GM23338 (cell line): ENCODE measurements around the gene MAS1L. TPM values are rescaled to one million over a fixed set of nuclear protein-coding genes. Genes with fewer than 3 reads are reported as not detected.

Source experiments
- ATAC-seq: fragments of 200-7000 bp; cut with Tn5 transposase; 3 replicates; pipeline ENCODE4 v1.9.1; 2020
- DNase-seq: peaks from one replicate; pipeline ENCODE4 v3.0.0-alpha.2; 2015; ENCODE audit warnings: low spot score
- H2AFZ ChIP-seq: fragments of 200-600 bp; sonication (generic); 2 replicates; pipeline ENCODE4 v1.8.0; 2016; ENCODE audit warnings: antibody characterized with exemption, mild to moderate bottlenecking, moderate library complexity
- H3F3A ChIP-seq: fragments of 200-600 bp; sonication (generic); replicated peaks from 2 replicates; pipeline ENCODE4 v1.8.0; 2017; ENCODE audit warnings: antibody characterized with exemption, mixed run types, low read depth
- H3K27ac ChIP-seq: fragments of 200-600 bp; sonication (generic); 2 replicates; pipeline ENCODE4 v1.6.1; 2016; ENCODE audit warnings: low read depth
- H3K27me3 ChIP-seq: fragments of 200-600 bp; sonication (generic); 2 replicates; pipeline ENCODE4 v1.8.0; 2016; ENCODE audit warnings: mild to moderate bottlenecking, mixed run types, moderate library complexity; ENCODE audit not compliant: insufficient read depth
- H3K36me3 ChIP-seq: fragments of 200-600 bp; sonication (generic); 2 replicates; pipeline ENCODE4 v1.8.0; 2016; ENCODE audit warnings: mild to moderate bottlenecking; ENCODE audit not compliant: insufficient read depth
- H3K4me1 ChIP-seq: fragments of 200-600 bp; sonication (generic); 2 replicates; pipeline ENCODE4 v1.8.0; 2016; ENCODE audit warnings: mild to moderate bottlenecking, moderate library complexity; ENCODE audit not compliant: insufficient read depth
- H3K4me2 ChIP-seq: fragments of 200-600 bp; sonication (generic); 2 replicates; pipeline ENCODE4 v1.7.1; 2017; ENCODE audit warnings: mixed run types
- H3K4me3 ChIP-seq: fragments of 200-600 bp; sonication (generic); 2 replicates; pipeline ENCODE4 v1.6.1; 2016; ENCODE audit warnings: mixed run types
- H3K79me2 ChIP-seq: fragments of 200-600 bp; sonication (generic); replicated peaks from 2 replicates; pipeline ENCODE4 v1.8.0; 2017; ENCODE audit warnings: mild to moderate bottlenecking; ENCODE audit not compliant: insufficient read depth
- H3K9me2 ChIP-seq: fragments of 200-600 bp; sonication (generic); 2 replicates; pipeline ENCODE4 v1.8.0; 2017; ENCODE audit not compliant: insufficient read depth
- H4K20me1 ChIP-seq: fragments of 200-600 bp; sonication (generic); replicated peaks from 2 replicates; pipeline ENCODE4 v1.8.0; 2017; ENCODE audit warnings: mild to moderate bottlenecking; ENCODE audit not compliant: insufficient read depth
- H3K27ac Mint-ChIP-seq: 2 replicates; pipeline ENCODE4 v1.8.0; 2020; ENCODE audit warnings: inconsistent platforms, mild to moderate bottlenecking, moderate library complexity, mixed read lengths
- H3K27me3 Mint-ChIP-seq: 3 replicates; pipeline ENCODE4 v1.8.0; 2022; ENCODE audit warnings: low read depth, mild to moderate bottlenecking, moderate library complexity, mixed read lengths, inconsistent platforms; ENCODE audit not compliant: insufficient read depth, poor library complexity
- H3K36me3 Mint-ChIP-seq: 3 replicates; pipeline ENCODE4 v1.8.0; 2021; ENCODE audit warnings: low read depth, mild to moderate bottlenecking, inconsistent platforms, moderate library complexity, mixed read lengths
- H3K4me1 Mint-ChIP-seq: 3 replicates; pipeline ENCODE4 v1.8.0; 2020; ENCODE audit warnings: mild to moderate bottlenecking, inconsistent platforms, mixed read lengths
- H3K4me3 Mint-ChIP-seq: 3 replicates; pipeline ENCODE4 v1.8.0; 2021; ENCODE audit warnings: moderate library complexity, mild to moderate bottlenecking, inconsistent platforms, mixed read lengths
- H3K9me3 Mint-ChIP-seq: 3 replicates; pipeline ENCODE4 v1.8.0; 2020; ENCODE audit warnings: moderate library complexity, mild to moderate bottlenecking, inconsistent platforms, mixed read lengths
- CREB1 ChIP-seq: fragments of 250-450 bp; sonication (Bioruptor Pico); IDR thresholded peaks from 2 replicates; pipeline ENCODE4 v1.5.0; 2020; ENCODE audit warnings: low read depth, mild to moderate bottlenecking, moderate library complexity
- EZH2 ChIP-seq: fragments of 200-600 bp; sonication (generic); IDR thresholded peaks from one replicate; pipeline ENCODE4 v1.8.0; 2017; ENCODE audit warnings: antibody characterized with exemption, mild to moderate bottlenecking, low read depth; ENCODE audit not compliant: unreplicated experiment
- EZH2phosphoT487 ChIP-seq: fragments of 200-600 bp; sonication (generic); IDR thresholded peaks from one replicate; pipeline ENCODE4 v1.8.1; 2018; ENCODE audit warnings: antibody characterized with exemption; ENCODE audit not compliant: unreplicated experiment
- JUNB ChIP-seq: IDR thresholded peaks from one replicate; pipeline ENCODE4 v1.6.1; 2016; ENCODE audit warnings: antibody characterized with exemption; ENCODE audit not compliant: unreplicated experiment
- NANOG ChIP-seq: IDR thresholded peaks from 2 replicates; pipeline ENCODE4 v1.6.1; 2016; ENCODE audit warnings: antibody characterized with exemption, borderline replicate concordance
- POLR2AphosphoS5 ChIP-seq: IDR thresholded peaks from 2 replicates; pipeline ENCODE4 v1.6.1; 2016; ENCODE audit warnings: antibody characterized with exemption, low read depth
- STAT1 ChIP-seq: IDR thresholded peaks from one replicate; pipeline ENCODE4 v1.6.1; 2016; ENCODE audit warnings: antibody characterized with exemption; ENCODE audit not compliant: unreplicated experiment
- ZNF331 ChIP-seq: fragments of 250-450 bp; sonication (Bioruptor Pico); IDR thresholded peaks from 2 replicates; pipeline ENCODE4 v1.5.0; 2020; ENCODE audit warnings: low read depth, mild to moderate bottlenecking, moderate library complexity
- polyA plus RNA-seq: library from polyadenylated mRNA; unstranded; fragments of >200 nt; fragmentation: Nextera tagmentation; extraction: Ambion mirVana; gene quantifications from 2 replicates; pipeline ENCODE4 v1.2.1, GENCODE V29; 2016
- total RNA-seq: library from RNA; depleted of rRNA; stranded (reverse); fragments of >200 nt; shearing (Covaris generic); gene quantifications from 2 replicates; pipeline ENCODE4 v1.2.3, GENCODE V29; 2014
- TF ChIP-seq, protein P1 (sequence below): IDR thresholded peaks from one replicate; pipeline ENCODE4 v1.6.1; 2018; ENCODE audit warnings: antibody characterized with exemption; ENCODE audit not compliant: unreplicated experiment
- TF ChIP-seq, protein P2 (sequence below), 2 experiments: fragments of 200-600 bp in 1 of 2; sonication (generic) in 1 of 2; conservative IDR thresholded peaks; 2 replicates each; pipeline versions ENCODE4 v1.5.1 to v1.6.1; 2016 to 2017; ENCODE audit warnings: antibody characterized with exemption in 2 of 2, low read depth in 2 of 2, mild to moderate bottlenecking in 2 of 2, moderate library complexity in 1 of 2
- TF ChIP-seq, protein P3 (sequence below): fragments of 250-450 bp; sonication (Bioruptor Pico); IDR thresholded peaks from 2 replicates; pipeline ENCODE4 v1.5.0; 2020; ENCODE audit warnings: mild to moderate bottlenecking, moderate library complexity
- TF ChIP-seq, protein P4 (sequence below): IDR thresholded peaks from 2 replicates; pipeline ENCODE4 v1.6.1; 2016; ENCODE audit warnings: antibody characterized with exemption

Gene MAS1L
- total and polyA plus RNA-seq, 2 experiments from 2014 or later: not detected

DNA sequence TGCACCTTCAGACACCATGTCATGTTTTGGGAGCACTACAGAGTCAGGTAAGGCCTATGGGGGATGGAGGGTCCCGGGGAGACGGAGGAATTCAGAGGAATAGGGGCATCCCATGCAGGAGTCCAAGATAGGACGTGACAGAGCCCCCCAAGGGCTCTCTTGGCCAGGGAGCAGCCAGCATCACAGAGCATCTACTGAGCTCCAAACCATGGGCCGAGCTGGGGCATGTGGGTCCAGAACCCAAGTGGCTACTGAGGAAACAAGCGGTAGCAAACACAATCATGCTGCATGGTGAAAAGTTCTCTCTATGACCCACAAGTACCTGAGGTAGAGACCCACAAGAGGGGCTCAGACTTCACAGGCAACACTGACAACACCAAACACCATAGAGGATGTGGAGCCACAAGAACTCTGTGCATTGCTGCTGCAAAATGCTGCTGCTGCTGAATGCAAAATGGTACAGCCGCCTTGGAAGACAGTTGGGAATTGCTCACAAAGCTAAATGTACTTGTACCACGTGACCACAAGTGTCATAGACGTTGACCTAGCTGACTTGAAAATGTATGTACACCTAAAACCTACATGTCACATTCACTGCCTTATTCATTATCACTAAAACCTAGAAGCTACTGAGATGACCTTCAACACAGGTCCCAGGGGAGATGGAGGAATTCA is 33.4 kb upstream of the MAS1L start (continued):
- no peak for TF ChIP-seq NANOG
- TF ChIP-seq POLR2AphosphoS5: no peak
- TF ChIP-seq, protein P1, sequence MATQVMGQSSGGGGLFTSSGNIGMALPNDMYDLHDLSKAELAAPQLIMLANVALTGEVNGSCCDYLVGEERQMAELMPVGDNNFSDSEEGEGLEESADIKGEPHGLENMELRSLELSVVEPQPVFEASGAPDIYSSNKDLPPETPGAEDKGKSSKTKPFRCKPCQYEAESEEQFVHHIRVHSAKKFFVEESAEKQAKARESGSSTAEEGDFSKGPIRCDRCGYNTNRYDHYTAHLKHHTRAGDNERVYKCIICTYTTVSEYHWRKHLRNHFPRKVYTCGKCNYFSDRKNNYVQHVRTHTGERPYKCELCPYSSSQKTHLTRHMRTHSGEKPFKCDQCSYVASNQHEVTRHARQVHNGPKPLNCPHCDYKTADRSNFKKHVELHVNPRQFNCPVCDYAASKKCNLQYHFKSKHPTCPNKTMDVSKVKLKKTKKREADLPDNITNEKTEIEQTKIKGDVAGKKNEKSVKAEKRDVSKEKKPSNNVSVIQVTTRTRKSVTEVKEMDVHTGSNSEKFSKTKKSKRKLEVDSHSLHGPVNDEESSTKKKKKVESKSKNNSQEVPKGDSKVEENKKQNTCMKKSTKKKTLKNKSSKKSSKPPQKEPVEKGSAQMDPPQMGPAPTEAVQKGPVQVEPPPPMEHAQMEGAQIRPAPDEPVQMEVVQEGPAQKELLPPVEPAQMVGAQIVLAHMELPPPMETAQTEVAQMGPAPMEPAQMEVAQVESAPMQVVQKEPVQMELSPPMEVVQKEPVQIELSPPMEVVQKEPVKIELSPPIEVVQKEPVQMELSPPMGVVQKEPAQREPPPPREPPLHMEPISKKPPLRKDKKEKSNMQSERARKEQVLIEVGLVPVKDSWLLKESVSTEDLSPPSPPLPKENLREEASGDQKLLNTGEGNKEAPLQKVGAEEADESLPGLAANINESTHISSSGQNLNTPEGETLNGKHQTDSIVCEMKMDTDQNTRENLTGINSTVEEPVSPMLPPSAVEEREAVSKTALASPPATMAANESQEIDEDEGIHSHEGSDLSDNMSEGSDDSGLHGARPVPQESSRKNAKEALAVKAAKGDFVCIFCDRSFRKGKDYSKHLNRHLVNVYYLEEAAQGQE: no peak
- TF ChIP-seq CREB1 (CRISPR knock-in tag): no peak
- TF ChIP-seq JUNB: no peak
- no peak for TF ChIP-seq ZNF331
- no peak for TF ChIP-seq STAT1
- TF ChIP-seq, protein P2, sequence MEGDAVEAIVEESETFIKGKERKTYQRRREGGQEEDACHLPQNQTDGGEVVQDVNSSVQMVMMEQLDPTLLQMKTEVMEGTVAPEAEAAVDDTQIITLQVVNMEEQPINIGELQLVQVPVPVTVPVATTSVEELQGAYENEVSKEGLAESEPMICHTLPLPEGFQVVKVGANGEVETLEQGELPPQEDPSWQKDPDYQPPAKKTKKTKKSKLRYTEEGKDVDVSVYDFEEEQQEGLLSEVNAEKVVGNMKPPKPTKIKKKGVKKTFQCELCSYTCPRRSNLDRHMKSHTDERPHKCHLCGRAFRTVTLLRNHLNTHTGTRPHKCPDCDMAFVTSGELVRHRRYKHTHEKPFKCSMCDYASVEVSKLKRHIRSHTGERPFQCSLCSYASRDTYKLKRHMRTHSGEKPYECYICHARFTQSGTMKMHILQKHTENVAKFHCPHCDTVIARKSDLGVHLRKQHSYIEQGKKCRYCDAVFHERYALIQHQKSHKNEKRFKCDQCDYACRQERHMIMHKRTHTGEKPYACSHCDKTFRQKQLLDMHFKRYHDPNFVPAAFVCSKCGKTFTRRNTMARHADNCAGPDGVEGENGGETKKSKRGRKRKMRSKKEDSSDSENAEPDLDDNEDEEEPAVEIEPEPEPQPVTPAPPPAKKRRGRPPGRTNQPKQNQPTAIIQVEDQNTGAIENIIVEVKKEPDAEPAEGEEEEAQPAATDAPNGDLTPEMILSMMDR (conservative IDR thresholded peaks at IDR 0.05; ENCODE audit: low read depth in 2 of 2): no peak
- no peak for TF ChIP-seq EZH2
- no peak for TF ChIP-seq EZH2phosphoT487

DNA sequence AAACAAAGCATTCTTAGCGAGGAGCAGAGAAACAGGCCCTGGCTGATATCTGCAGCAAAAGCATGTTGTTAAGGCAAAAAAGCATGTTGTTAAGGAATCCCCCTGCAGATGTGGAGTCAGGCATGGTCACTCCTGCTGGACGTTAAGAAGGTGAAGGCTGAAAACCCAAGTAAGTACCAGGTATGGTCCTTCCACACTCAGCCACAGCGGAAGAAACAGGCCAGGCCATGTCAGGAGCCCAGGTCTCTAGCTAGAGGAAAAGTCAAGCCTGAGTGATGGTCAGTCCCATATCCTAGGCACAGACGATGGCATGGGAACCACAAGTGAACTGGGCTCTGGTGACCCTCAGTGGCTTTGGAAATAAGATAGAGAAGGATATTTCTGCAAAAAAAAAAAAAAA is 32.5 kb upstream of the MAS1L start:
- Mint-ChIP-seq H3K9me3 (peaks cover 39% of the 10 kb centered on the region), H3K27me3 (peaks cover 6% of the 10 kb centered on the region), H3K4me3 (no peak overlapping the region), H3K27ac (no peak overlapping the region), H3K36me3 (peaks cover 34% of the 10 kb centered on the region), H3K4me1 (peaks cover 9% of the 10 kb centered on the region)
- H2AFZ ChIP-seq: no peak overlapping the region
- H3K4me1 ChIP-seq: 0 out of 2 replicates have a peak, but pooled peaks cover 4% of the 10 kb centered on the region
- H3K4me3 ChIP-seq: no peak overlapping the region
- H3K36me3 ChIP-seq: peaks cover 7% of the 10 kb centered on the region
- no peaks in the 10 kb centered on the region for H4K20me1 ChIP-seq
- DNase-seq: no peak
- H3K79me2 ChIP-seq: no peaks in the 10 kb centered on the region
- ATAC-seq: no peak
- no peaks in the 10 kb centered on the region for H3K9me2 ChIP-seq
- no peaks in the 10 kb centered on the region for H3F3A ChIP-seq
- no peak overlapping the region for H3K4me2 ChIP-seq
- H3K27ac ChIP-seq: no peak overlapping the region
- no peaks in the 10 kb centered on the region for H3K27me3 ChIP-seq
- TF ChIP-seq EZH2phosphoT487 (no peak), ZNF331 (no peak), POLR2AphosphoS5 (no peak)
- TF ChIP-seq, protein P3, sequence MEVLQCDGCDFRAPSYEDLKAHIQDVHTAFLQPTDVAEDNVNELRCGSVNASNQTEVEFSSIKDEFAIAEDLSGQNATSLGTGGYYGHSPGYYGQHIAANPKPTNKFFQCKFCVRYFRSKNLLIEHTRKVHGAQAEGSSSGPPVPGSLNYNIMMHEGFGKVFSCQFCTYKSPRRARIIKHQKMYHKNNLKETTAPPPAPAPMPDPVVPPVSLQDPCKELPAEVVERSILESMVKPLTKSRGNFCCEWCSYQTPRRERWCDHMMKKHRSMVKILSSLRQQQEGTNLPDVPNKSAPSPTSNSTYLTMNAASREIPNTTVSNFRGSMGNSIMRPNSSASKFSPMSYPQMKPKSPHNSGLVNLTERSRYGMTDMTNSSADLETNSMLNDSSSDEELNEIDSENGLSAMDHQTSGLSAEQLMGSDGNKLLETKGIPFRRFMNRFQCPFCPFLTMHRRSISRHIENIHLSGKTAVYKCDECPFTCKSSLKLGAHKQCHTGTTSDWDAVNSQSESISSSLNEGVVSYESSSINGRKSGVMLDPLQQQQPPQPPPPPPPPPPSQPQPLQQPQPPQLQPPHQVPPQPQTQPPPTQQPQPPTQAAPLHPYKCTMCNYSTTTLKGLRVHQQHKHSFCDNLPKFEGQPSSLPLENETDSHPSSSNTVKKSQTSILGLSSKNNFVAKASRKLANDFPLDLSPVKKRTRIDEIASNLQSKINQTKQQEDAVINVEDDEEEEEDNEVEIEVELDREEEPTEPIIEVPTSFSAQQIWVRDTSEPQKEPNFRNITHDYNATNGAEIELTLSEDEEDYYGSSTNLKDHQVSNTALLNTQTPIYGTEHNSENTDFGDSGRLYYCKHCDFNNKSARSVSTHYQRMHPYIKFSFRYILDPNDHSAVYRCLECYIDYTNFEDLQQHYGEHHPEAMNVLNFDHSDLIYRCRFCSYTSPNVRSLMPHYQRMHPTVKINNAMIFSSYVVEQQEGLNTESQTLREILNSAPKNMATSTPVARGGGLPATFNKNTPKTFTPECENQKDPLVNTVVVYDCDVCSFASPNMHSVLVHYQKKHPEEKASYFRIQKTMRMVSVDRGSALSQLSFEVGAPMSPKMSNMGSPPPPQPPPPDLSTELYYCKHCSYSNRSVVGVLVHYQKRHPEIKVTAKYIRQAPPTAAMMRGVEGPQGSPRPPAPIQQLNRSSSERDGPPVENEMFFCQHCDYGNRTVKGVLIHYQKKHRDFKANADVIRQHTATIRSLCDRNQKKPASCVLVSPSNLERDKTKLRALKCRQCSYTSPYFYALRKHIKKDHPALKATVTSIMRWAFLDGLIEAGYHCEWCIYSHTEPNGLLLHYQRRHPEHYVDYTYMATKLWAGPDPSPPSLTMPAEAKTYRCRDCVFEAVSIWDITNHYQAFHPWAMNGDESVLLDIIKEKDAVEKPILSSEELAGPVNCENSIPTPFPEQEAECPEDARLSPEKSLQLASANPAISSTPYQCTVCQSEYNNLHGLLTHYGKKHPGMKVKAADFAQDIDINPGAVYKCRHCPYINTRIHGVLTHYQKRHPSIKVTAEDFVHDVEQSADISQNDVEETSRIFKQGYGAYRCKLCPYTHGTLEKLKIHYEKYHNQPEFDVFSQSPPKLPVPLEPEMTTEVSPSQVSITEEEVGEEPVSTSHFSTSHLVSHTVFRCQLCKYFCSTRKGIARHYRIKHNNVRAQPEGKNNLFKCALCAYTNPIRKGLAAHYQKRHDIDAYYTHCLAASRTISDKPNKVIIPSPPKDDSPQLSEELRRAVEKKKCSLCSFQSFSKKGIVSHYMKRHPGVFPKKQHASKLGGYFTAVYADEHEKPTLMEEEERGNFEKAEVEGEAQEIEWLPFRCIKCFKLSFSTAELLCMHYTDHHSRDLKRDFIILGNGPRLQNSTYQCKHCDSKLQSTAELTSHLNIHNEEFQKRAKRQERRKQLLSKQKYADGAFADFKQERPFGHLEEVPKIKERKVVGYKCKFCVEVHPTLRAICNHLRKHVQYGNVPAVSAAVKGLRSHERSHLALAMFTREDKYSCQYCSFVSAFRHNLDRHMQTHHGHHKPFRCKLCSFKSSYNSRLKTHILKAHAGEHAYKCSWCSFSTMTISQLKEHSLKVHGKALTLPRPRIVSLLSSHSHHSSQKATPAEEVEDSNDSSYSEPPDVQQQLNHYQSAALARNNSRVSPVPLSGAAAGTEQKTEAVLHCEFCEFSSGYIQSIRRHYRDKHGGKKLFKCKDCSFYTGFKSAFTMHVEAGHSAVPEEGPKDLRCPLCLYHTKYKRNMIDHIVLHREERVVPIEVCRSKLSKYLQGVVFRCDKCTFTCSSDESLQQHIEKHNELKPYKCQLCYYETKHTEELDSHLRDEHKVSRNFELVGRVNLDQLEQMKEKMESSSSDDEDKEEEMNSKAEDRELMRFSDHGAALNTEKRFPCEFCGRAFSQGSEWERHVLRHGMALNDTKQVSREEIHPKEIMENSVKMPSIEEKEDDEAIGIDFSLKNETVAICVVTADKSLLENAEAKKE (CRISPR knock-in tag): no peak
- TF ChIP-seq, protein P4, sequence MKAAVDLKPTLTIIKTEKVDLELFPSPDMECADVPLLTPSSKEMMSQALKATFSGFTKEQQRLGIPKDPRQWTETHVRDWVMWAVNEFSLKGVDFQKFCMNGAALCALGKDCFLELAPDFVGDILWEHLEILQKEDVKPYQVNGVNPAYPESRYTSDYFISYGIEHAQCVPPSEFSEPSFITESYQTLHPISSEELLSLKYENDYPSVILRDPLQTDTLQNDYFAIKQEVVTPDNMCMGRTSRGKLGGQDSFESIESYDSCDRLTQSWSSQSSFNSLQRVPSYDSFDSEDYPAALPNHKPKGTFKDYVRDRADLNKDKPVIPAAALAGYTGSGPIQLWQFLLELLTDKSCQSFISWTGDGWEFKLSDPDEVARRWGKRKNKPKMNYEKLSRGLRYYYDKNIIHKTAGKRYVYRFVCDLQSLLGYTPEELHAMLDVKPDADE: no peak
